22Rv1 (cell line): ENCODE measurements around the gene KRTAP2-1.

Experiments used
- ZFX ChIP-seq: fragments of 450-650 bp; IDR thresholded peaks from 2 replicates; pipeline ENCODE4 v1.6.1; 2017; ENCODE audit warnings: antibody characterized with exemption, borderline replicate concordance
- TF ChIP-seq, protein P1 (sequence below): fragments of 450-650 bp; IDR thresholded peaks from 2 replicates; pipeline ENCODE4 v1.5.1; 2017; ENCODE audit warnings: mild to moderate bottlenecking

DNA sequence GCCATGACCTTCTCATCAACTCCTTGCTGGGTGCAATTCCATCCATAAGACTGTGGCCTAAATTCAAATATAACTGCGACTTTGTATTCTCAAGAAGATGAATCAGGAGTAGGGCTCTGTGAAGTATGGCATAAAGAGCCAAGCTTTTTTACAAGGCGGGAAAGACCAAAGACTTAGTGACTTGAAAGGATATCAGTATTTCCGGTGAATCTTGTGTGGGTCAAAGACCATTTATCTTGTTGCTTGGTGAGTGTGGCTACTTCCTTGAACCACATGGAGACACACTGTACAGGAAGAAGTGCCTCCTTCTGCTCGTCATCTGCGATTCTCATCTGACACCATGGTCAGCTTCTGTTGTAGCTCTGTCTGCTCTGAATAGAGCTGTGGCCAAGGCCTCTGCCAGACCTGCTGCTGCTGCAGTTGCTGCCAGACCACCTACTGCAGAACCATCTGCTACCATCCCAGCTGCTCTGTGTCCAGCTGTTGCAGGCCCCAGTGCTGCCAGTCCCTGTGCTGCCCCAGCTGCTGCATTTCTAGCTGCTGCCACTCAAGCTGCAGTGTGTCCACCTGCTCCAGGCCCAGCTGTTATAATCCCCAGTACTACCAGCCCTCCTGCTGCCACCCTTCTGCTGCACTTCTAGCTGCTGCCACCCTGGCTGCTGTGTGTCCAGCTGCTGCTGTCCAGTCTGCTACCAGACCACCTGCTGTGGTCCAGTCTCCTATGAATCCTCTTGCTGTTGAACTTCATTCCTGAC lies 24.7 kb upstream of the KRTAP2-1 start:
- TF ChIP-seq, protein P1, sequence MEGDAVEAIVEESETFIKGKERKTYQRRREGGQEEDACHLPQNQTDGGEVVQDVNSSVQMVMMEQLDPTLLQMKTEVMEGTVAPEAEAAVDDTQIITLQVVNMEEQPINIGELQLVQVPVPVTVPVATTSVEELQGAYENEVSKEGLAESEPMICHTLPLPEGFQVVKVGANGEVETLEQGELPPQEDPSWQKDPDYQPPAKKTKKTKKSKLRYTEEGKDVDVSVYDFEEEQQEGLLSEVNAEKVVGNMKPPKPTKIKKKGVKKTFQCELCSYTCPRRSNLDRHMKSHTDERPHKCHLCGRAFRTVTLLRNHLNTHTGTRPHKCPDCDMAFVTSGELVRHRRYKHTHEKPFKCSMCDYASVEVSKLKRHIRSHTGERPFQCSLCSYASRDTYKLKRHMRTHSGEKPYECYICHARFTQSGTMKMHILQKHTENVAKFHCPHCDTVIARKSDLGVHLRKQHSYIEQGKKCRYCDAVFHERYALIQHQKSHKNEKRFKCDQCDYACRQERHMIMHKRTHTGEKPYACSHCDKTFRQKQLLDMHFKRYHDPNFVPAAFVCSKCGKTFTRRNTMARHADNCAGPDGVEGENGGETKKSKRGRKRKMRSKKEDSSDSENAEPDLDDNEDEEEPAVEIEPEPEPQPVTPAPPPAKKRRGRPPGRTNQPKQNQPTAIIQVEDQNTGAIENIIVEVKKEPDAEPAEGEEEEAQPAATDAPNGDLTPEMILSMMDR = no peak
- TF ChIP-seq ZFX = no peak
